NB4 (cell line): ENCODE measurements around the gene RAB43.
"Not testable (repeated sequence)": the region's sequence is repeated elsewhere in the genome, so short reads cannot be mapped to it uniquely, and the experiment has no call there.

Experiments used
- DNase-seq: peaks from one replicate; pipeline ENCODE4 v3.0.0; 2010; ENCODE audit warnings: low read depth
- H3K4me3 ChIP-seq: one replicate; pipeline ENCODE4 v1.5.1; 2011; ENCODE audit warnings: mild to moderate bottlenecking, low read depth, low read length, moderate library complexity
- MAX ChIP-seq: IDR thresholded peaks from 2 replicates; pipeline ENCODE4 v1.6.1; 2011; ENCODE audit warnings: low read depth, low read length
- MYC ChIP-seq: IDR thresholded peaks from 2 replicates; pipeline ENCODE4 v1.6.1; 2011; ENCODE audit warnings: low read depth, low read length
- POLR2A ChIP-seq: IDR thresholded peaks from 2 replicates; pipeline ENCODE4 v1.6.1; 2011; ENCODE audit warnings: mild to moderate bottlenecking; ENCODE audit not compliant: insufficient read length; ENCODE audit errors: extremely low read depth
- TF ChIP-seq, protein P1 (sequence below): IDR thresholded peaks from one replicate; pipeline ENCODE4 v1.5.1; 2012; ENCODE audit warnings: low read depth, low read length

The RAB43 gene

DNA sequence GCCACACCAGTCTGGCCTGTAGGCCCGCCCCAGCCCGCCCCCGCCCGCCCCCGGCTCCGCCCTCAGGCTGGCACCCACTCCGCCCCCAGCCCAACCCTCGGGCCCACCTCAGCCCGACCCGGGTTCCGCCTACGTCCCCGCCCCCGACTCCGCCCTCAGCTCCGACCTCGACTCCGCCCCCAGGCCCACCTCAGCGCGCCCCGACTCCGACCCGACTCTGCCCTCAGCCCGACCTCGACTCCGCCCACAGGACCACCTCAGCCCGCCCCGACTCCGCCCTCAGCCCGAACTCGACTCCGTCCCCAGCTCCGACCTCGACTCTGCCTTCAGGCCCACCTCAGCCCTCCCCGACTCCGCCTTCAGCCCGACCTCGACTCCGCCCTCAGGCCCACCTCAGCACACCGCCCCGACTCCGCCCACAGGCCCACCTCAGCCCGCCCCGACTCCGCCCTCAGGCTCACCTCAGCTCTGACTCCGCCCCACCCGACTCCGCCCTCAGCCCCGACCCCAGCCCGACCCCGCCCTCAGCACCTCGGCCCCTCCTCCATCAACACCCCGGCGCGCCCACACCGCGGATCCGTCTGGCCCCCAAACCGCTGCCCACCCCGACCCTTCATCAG lies at the start of gene RAB43:
Gene RAB43 (minus strand): TSS at position 13 of the 620 bp plus-strand sequence. CDS start 315 bp downstream, outside the sequence.
- peak within 1 kb of the TSS; percentile 64 for H3K4me3 ChIP-seq
- DNase-seq: peak; percentile 51
- TF ChIP-seq MAX (no peak), POLR2A (no peak), MYC (no peak)
- TF ChIP-seq, protein P1, sequence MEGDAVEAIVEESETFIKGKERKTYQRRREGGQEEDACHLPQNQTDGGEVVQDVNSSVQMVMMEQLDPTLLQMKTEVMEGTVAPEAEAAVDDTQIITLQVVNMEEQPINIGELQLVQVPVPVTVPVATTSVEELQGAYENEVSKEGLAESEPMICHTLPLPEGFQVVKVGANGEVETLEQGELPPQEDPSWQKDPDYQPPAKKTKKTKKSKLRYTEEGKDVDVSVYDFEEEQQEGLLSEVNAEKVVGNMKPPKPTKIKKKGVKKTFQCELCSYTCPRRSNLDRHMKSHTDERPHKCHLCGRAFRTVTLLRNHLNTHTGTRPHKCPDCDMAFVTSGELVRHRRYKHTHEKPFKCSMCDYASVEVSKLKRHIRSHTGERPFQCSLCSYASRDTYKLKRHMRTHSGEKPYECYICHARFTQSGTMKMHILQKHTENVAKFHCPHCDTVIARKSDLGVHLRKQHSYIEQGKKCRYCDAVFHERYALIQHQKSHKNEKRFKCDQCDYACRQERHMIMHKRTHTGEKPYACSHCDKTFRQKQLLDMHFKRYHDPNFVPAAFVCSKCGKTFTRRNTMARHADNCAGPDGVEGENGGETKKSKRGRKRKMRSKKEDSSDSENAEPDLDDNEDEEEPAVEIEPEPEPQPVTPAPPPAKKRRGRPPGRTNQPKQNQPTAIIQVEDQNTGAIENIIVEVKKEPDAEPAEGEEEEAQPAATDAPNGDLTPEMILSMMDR: no peak

- no peak overlapping the region for H3K4me3 ChIP-seq
- no peak for TF ChIP-seq MAX
- TF ChIP-seq, protein P1: no peak
- TF ChIP-seq POLR2A: no peak
- no peak for TF ChIP-seq MYC
- DNase-seq: no peak
These were observed 45.2 kb upstream of the RAB43 start for GRCh38 chr3:129166579-129167332.

GRCh38 chr3:129165594-129165993 lies 44.0 kb upstream of the RAB43 start:
- not testable (repeated sequence) for DNase-seq, H3K4me3 ChIP-seq

- TF ChIP-seq, protein P1: no peak
- TF ChIP-seq MAX (no peak), MYC (no peak), POLR2A (no peak)
These were observed 42.9 kb upstream of the RAB43 start for GRCh38 chr3:129164500-129164899.

GRCh38 chr3:129162729-129163579 lies 41.4 kb upstream of the RAB43 start:
- peak; percentile 58 for DNase-seq
- no peak for TF ChIP-seq MAX
- no peak for TF ChIP-seq MYC
- TF ChIP-seq POLR2A: peak; percentile 13
- TF ChIP-seq, protein P1: peak; percentile 43
- peak overlapping the region; percentile 96 for H3K4me3 ChIP-seq

More at GRCh38 chr3:129164500-129164899, 42.9 kb upstream of the RAB43 start:
- no peak for DNase-seq
- no peak overlapping the region for H3K4me3 ChIP-seq

GRCh38 chr3:129161860-129162271 lies 40.3 kb upstream of the RAB43 start:
- no peak for TF ChIP-seq POLR2A
- peak; percentile 56 for DNase-seq
- peak overlapping the region; percentile 96 for H3K4me3 ChIP-seq
